ENCODE results near the gene TSPAN14. TPM values are rescaled to one million over a fixed set of nuclear protein-coding genes. Genes with fewer than 3 reads are reported as not detected.

TSPAN14 gene
- total RNA-seq, 4 donors from 2014 or later = 18.9 to 72.9 (median 55.8) TPM

GRCh38 chr10:80410122-80410521 is 44.0 kb upstream of the TSPAN14 start:
- Histone ChIP-seq H3K4me1 (peaks cover 34 to 76% (median 71%) of the 10 kb centered on the region in 4 donors), H3K27ac (peak overlapping the region; percentile 83 to 93 (median 86)), H3K9me3 (no peaks in the 10 kb centered on the region), H3K36me3 (no peaks in the 10 kb centered on the region), H3K27me3 (no peaks in the 10 kb centered on the region), H3K4me3 (peak overlapping the region in 1 of 4 donors; percentile 2)
- 39% methylated on average over 2 of the region's 2 CpGs; no CpG with 5 or more reads in 1 of the 2 donors for WGBS, 2 donors (ENCODE audit: low coverage in 1 of 2)
- in situ Hi-C loops (cut with MboI; ENCODE audit: low pct_ligation_motif_present in 1 of 4, low pct_unique_long_range_greater_than_20kb in 1 of 4, low sequenced_read_pairs in 3 of 4) (no loop called here), intact Hi-C loops (cut with DNase I; ENCODE audit: low total_unique reads) (no loop called here)
- TF ChIP-seq EP300 (IDR thresholded peaks at IDR 0.05; ENCODE audit: low read depth) (no peak), POLR2AphosphoS5 (IDR thresholded peaks at IDR 0.05) (peak; percentile 30 to 49 (median 41))
- peak; percentile 66 for DNase-seq

DNA sequence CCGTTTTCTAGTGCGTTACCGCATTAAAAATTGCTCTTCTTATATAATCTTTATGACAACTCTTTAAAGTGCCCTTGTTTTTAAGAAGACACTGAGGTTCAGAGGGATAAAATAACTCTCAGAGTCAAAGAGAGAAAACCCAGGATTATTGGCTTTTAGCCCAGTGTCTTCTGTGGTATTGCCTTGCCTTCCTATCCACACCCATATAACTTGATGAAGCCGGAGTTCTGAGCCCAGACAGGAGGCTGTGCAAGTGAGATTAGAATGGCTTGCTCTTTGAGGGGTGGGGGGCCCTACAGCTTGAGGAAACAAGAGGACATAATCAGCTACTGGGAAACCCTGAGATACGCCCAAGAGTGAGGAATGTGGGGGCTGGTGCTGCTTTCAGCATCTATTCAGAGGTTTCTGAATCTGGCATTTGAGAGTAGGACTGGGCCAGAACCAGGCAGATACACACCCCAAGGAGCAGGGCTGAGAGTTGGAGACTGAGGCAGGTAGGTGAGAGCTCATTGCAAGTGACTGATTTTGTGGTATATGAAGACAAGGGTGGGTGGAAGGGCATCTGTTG is 43.4 kb upstream of the TSPAN14 start:
- intact Hi-C loops (cut with DNase I; ENCODE audit: low total_unique reads) (no loop called here), in situ Hi-C loops (cut with MboI; ENCODE audit: low pct_ligation_motif_present in 1 of 4, low pct_unique_long_range_greater_than_20kb in 1 of 4, low sequenced_read_pairs in 3 of 4) (no loop called here)
- peaks cover 39 to 81% (median 76%) of the 10 kb centered on the region in 4 donors for H3K4me1 ChIP-seq
- peak overlapping the region in 1 of 4 donors; percentile 2 for H3K4me3 ChIP-seq
- H3K9me3 ChIP-seq = no peaks in the 10 kb centered on the region
- no peaks in the 10 kb centered on the region for H3K36me3 ChIP-seq
- no peaks in the 10 kb centered on the region for H3K27me3 ChIP-seq
- peak overlapping the region; percentile 83 to 93 (median 86) for H3K27ac ChIP-seq
- TF ChIP-seq POLR2AphosphoS5 (IDR thresholded peaks at IDR 0.05) (no peak), POLR2A (IDR thresholded peaks at IDR 0.05) (no peak), CTCF (IDR thresholded peaks at IDR 0.05) (no peak), EP300 (IDR thresholded peaks at IDR 0.05; ENCODE audit: low read depth) (no peak)
- 50% methylated on average over 5 of the region's 5 CpGs; no CpG with 5 or more reads in 1 of the 2 donors for WGBS, 2 donors (ENCODE audit: low coverage in 1 of 2)
- peak; percentile 32 for DNase-seq

GRCh38 chr10:80411267-80411668 is 42.8 kb upstream of the TSPAN14 start:
- no peaks in the 10 kb centered on the region for H3K36me3 ChIP-seq
- no peaks in the 10 kb centered on the region for H3K9me3 ChIP-seq
- H3K27ac ChIP-seq = peak overlapping the region; percentile 83 to 93 (median 86)
- H3K4me1 ChIP-seq = peaks cover 45 to 87% (median 83%) of the 10 kb centered on the region in 4 donors
- intact Hi-C loops (cut with DNase I; ENCODE audit: low total_unique reads) (no loop called here), in situ Hi-C loops (cut with MboI; ENCODE audit: low pct_ligation_motif_present in 1 of 4, low pct_unique_long_range_greater_than_20kb in 1 of 4, low sequenced_read_pairs in 3 of 4) (no loop called here)
- H3K27me3 ChIP-seq = no peaks in the 10 kb centered on the region
- no peak for TF ChIP-seq EP300 (IDR thresholded peaks at IDR 0.05; ENCODE audit: low read depth)
- no peak for TF ChIP-seq CTCF (IDR thresholded peaks at IDR 0.05)
- no peak for TF ChIP-seq POLR2A (IDR thresholded peaks at IDR 0.05)
- no peak for TF ChIP-seq POLR2AphosphoS5 (IDR thresholded peaks at IDR 0.05)
- DNase-seq = peak; percentile 26
- H3K4me3 ChIP-seq = no peak overlapping the region
- WGBS, 2 donors (ENCODE audit: low coverage in 1 of 2) = 78% methylated on average over 2 of the region's 2 CpGs; no CpG with 5 or more reads in 1 of the 2 donors

- DNase-seq = no peak
- no peaks in the 10 kb centered on the region for H3K36me3 ChIP-seq
- H3K9me3 ChIP-seq = no peaks in the 10 kb centered on the region
- WGBS, 2 donors (ENCODE audit: low coverage in 1 of 2) = 65% methylated on average over 1 of the region's 1 CpG; no CpG with 5 or more reads in 1 of the 2 donors
- H3K4me3 ChIP-seq = no peak overlapping the region
- intact Hi-C loops (cut with DNase I; ENCODE audit: low total_unique reads) = no loop called here
- TF ChIP-seq POLR2A (IDR thresholded peaks at IDR 0.05) (no peak), POLR2AphosphoS5 (IDR thresholded peaks at IDR 0.05) (no peak), CTCF (IDR thresholded peaks at IDR 0.05) (no peak), EP300 (IDR thresholded peaks at IDR 0.05; ENCODE audit: low read depth) (no peak)
- in situ Hi-C loops (cut with MboI; ENCODE audit: low pct_ligation_motif_present in 1 of 4, low pct_unique_long_range_greater_than_20kb in 1 of 4, low sequenced_read_pairs in 3 of 4) = no loop called here
- no peaks in the 10 kb centered on the region for H3K27me3 ChIP-seq
- peaks cover 48 to 92% (median 87%) of the 10 kb centered on the region in 4 donors for H3K4me1 ChIP-seq
- H3K27ac ChIP-seq = peak overlapping the region; percentile 83 to 93 (median 86)
Measured at GRCh38 chr10:80411681-80412220, 42.4 kb upstream of the TSPAN14 start.
